ENCODE measurements around the gene PRMT5.
A peak's percentile ranks its signal among the peaks of the same experiment; 100 is the strongest.

The PRMT5 gene

GRCh38 chr14:22875748-22876319, 53.3 kb downstream of the PRMT5 start:
- no peak for DNase-seq (ENCODE audit: low read depth in 2 of 2)

GRCh38 chr14:22875003-22875747, 54.0 kb downstream of the PRMT5 start:
- DNase-seq (ENCODE audit: low read depth in 2 of 2), result no peak

- DNase-seq (ENCODE audit: low read depth in 2 of 2), result no peak
Observed at GRCh38 chr14:22872833-22873520, 56.2 kb downstream of the PRMT5 start.

- DNase-seq (ENCODE audit: low read depth in 2 of 2), result peak; percentile 60 to 68
Observed at GRCh38 chr14:22872033-22872832, 56.9 kb downstream of the PRMT5 start.

- DNase-seq (ENCODE audit: low read depth in 2 of 2), result peak; percentile 52 to 69
Observed at GRCh38 chr14:22871224-22872032, 57.7 kb downstream of the PRMT5 start, which contains the start of gene LRP10. LRP10 (plus strand) TSS chr14:22871740; CDS start chr14:22872304, 564 bp downstream.

- DNase-seq (ENCODE audit: low read depth in 2 of 2), result peak in 1 of 2 donors; percentile 6
Observed at GRCh38 chr14:22870811-22871223, 58.4 kb downstream of the PRMT5 start.

Measured in activated CD4-positive, alpha-beta T cell treated with anti-CD3 and anti-CD28 coated beads for 24 hours (primary cell).